ENCODE measurements around the gene PVALEF.

PVALEF gene

GRCh38 chr17:81163703-81164370 lies 1.5 kb upstream of the PVALEF start:
- no peak for DNase-seq

DNA sequence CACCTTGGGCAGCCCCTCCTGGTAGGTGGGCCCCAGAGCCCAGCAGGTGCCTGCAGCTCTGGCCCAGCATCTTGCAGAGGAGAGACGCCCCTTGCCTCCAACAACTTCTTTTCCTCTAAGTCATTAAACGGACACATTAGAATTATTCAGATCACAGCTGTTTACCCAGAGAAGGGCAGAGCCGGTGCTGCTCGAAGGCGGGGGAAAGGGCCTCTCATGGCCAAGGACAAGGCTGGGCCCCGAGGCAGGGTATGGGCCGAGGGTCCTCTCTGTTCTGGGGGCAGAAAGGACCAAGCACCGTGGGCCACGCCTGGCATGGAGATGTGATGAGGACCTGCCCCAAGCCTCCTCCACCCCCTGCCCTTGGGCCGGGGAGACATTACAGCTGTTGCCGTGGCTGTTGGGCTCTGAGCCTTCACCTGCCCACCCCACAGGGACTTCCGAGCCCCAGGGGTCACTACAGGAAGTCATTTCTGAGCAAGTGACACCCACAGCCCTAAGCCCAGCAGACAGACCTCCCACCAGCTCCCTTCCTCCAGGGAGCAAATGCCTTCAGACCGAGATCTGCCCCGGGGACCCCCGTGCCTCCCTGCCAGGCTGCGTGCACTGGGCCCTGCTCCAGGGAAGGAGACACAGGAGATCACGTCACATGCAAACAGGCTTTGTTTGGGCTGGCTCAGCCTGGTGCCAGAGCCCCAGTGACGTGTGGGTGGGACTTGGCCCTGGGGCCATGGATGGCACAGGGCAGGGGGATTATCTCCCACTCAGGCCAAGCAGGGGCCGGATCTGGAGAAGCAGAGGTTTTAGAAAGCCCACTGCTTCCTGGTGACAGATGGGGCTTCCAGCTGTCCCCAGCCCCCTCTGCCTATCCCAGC lies 699 bp upstream of the PVALEF start:
- no peak for DNase-seq

GRCh38 chr17:81166033-81166492 lies 756 bp downstream of the PVALEF start, which contains the start of gene AATK:
AATK (minus strand) TSS chr17:81166221; CDS start chr17:81165992, 229 bp downstream.
- DNase-seq: no peak

DNA sequence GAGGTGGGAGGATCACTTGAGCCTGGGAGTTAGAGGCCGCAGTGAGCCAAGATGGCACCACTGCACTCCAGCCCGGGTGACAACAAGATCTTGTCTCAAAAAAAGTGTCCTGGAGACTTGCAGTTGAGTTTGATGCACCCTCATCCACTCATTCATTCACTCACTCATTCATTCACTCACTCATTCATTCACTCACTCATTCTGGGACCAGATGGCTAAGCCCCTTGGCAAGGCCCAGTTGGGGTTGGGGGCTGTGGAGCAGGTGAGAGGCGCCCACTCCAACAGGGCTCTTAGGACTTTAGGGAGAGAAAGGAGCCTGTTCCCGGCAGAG lies 1.9 kb downstream of the PVALEF start:
- DNase-seq: no peak

DNA sequence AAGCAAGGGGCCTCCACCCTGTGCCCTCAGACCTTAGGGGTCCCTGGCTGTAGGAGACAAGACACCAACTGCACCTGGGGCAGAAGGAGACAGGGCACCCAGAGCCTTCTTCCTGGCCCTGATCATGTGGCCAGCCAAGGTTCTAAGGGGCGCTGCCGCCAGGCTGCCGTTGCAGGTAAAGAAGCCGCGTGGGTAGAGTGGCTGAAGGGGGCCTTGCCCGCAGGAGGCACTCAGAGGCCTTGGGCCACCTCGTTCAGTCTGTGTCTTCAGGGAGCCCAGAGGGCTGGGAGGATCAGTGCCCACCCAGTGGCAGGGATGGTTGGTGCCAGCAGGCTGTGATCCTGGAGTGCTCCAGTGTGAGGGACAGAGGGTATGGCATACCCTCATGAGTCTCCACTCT lies 2.3 kb downstream of the PVALEF start:
- no peak for DNase-seq

GRCh38 chr17:81169870-81170309 lies 4.6 kb downstream of the PVALEF start:
- DNase-seq: no peak

DNA sequence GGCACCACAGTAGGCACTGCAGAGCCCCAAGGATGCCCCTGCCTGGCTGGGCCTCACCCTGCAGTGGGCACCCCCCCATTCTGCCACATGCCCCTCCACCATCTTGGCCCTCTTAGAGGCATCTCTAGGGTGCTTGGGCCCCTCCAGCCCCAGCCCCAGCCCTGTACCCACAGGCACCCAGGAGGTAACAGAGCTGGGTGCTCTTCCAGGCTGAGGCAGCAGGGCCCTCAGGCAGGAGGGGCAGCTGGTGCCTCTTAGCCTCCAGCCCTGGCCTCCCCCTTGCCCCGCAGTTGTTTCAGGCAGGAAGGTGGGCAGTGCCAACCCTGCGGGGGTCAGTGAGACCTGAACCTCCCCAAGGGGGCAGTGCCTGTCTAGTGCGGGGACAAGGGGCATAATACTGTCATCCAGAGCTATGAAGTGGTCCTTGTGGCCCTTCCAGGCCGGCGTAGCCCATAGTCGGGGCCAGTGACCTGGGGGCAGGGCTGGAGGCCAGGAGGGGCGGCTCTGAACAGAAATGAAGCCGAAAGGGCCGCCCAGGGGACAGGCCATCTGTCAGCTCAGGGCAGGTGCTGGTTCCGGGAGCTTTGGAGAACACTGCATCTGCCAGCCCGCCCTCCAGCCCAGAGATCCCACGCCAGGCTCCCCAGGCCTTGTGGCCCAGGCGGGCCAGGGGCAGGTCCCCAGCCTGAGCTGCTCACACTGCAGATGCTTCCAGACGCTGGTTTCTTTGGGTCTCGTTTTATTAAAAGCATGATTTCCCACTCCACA lies 5.6 kb downstream of the PVALEF start:
- DNase-seq: no peak

DNA sequence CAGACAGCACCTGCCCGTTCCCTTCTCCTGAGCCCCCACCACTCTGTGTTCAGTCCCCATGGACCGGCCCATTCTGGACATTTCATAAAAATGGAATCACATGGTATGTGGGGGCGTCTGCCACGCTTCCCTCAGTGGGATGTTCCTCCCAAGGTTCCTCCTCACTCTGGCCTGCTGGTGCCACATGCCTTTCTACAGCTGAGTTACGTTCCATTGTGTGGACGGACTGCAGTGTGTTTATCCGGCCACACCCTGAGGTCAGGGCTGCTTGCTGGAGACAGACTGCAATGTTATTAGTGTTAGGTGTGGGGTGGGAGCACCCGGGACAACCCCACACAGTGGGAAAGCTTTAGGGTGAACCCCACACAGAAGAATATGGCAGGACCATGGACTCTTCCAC lies 6.6 kb downstream of the PVALEF start:
- DNase-seq: no peak

DNA sequence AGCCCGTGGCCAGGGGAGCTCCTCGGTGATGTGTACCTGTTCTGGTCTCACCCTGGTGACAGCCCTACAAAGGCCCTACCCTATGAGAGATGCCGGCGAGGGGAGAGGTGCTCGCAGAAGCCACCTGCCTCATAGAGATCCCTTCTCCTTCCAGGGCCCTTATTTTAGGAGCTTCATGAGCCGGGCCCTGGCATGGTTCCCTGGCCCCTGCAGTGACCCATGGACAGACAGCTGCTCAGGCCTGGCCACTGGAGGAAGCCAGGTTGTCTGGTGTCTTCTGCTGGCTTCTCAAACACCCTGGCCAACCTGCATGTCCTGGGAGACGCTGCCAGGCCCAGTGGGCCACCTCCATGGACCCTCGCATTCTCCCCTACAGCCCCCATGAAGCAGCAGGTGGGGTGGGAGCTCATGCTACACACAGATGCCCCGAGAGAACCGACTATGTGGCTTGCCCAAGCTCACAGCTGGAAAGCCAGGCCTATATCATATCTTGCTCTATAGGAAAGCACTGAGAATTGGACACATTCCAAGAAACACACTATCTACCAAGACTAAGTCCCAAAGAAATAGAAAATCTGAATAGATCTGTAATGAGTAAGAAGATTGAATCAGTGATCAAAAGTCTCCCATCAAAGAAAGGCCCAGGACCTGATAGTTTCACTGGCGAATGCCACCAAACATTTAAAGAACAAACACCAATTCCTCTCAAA lies 7.9 kb downstream of the PVALEF start:
- peak; percentile 5 for DNase-seq

DNA sequence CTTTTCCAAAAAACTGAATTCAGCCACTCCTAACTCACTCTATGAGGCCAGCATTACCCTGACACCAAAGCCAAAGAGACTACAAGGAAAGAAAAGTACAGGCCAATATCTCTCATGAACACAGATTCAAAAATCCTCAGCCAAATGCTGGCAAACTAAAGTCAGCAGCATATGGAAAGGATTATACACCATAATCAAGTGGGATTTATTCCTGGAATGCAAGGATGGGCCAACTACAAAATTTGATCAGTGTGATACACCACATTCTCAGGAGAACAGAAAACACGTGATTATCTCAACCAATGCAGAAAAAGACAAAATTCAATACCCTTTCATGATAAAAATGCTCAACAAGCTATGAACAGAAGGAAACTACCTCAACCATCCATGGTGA lies 8.5 kb downstream of the PVALEF start:
- DNase-seq: no peak

DNA sequence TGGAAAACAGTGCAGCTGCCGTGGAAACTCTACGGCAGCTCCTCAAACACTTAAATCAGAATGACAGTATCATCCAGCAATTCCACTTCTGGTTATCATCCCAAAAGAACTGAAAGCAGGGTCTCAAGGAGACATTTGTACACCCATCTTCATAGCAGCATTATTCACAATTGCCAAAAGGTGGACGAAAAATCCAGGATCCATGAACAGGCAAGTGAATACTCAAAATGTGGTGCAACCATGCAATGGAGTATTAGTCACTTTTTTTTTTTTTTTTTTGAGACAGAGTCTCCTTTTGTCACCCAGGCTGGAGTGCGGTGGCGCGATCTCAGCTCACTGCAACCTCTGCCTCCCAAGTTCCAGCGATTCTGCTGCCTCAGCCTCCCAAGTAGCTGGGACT lies 11.4 kb downstream of the PVALEF start:
- peak; percentile 16 for DNase-seq

- DNase-seq: no peak
These were observed 13.1 kb downstream of the PVALEF start for GRCh38 chr17:81178136-81179091.

GRCh38 chr17:81179220-81179619 lies 13.9 kb downstream of the PVALEF start:
- DNase-seq: no peak

DNA sequence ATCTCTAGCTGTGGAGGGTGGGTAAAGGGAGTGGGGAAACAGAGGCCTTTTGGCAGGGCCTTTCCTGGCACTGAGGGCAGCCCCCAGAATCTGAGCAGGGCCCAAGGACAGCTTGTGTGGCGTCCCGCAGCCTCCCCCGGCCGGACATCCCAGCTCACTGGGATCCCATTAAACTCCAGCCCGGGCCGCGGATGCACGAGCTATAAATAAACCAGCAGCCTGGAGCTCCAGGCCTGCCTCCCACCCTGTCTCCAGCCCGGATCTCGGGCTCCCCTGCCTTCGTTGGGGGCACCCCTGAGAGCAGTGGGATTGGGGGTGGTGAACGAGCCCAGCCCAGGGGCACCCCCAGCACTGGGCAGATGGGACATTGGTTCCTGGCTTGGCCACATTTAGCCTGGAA lies 14.6 kb downstream of the PVALEF start:
- no peak for DNase-seq

- DNase-seq: no peak
These were observed 15.8 kb downstream of the PVALEF start for GRCh38 chr17:81180836-81181810.

DNA sequence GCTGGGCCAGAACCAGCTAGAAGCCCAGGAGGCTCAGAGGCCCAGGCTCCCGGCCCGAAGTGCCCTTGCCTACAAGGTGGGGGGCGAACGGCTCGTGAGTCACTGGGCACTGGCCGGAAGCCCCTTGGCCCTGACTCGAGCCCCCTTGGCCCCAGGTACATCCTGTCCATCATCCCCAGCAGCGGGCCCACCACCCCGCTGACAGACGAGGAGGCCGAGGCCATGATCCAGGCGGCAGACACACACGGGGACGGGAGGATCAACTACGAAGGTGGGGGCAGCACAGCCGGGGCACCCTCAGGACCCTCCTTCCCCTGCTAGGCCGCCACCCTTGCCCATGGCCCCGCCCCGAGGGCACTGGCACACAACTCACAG lies 16.5 kb downstream of the PVALEF start:
- no peak for DNase-seq

- DNase-seq: no peak
These were observed 17.3 kb downstream of the PVALEF start for GRCh38 chr17:81182596-81182995.

DNA sequence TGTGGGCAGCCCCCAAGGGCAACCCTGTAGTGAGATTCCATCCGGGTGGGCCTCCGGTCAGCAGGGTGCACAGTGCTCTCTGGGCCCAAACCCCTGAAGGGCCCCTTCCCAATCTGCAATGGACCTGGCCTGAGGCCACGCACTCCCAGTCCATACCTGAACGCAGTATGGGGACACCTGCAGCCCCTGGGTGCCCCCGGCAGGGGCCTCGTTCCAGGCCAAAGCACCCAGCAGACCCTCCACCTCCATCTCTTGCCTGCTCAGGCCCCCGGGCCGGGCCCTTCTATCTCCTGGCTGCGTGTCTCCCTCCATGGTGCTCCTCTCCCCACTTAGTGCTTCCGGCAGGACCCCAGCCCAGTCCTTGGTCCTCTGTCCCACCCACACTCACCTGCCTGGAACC lies 18.0 kb downstream of the PVALEF start:
- DNase-seq: no peak

DNA sequence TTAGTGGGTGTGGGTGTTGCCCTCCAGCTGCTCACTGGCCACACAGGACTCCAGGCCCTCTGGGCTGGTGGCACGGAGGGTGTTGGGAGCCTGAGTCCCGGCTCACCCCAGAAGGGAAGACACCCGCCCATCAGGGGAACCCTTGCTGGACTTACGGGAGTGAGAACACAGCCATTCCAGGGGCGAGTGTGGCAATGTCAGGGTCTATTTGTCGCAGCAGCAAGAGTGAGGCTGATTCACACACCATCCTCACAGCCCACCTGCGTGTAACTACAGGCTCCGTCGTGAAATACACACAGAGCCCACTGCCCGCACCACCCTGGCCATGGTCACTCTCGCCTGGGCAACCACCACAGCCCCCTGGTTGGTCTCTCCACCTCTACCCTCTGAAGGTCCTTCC lies 18.5 kb downstream of the PVALEF start:
- DNase-seq: no peak

DNA sequence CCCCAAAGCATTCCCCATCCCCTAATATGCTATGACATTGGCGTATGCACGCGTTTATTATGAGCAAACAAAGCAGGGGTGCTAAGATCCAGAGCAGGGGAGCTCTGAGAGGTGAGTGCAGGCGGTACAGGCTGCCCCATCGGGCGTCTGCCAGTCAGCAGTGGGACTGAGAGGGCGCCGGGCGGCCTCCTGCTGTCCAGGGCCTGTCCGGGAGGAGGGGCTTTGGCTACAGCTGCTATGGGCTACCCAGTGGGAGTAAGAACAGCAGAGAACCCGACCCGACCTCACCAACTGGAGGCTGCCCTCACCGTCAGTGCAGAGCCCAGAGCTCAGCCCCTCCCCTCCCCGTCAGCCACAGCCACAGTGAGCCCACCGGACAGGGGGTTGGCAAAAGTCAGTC lies 19.2 kb downstream of the PVALEF start:
- DNase-seq: no peak

Data from hematopoietic multipotent progenitor cell treated with erythropoietin and hydrocortisone succinate and interleukin-3 and kit ligand, for 8 days (in vitro differentiated cells).